OCI-LY3 (cell line): ENCODE data around the gene C3orf80.
"Not testable (repeated sequence)": the region's sequence is repeated elsewhere in the genome, so short reads cannot be mapped to it uniquely, and the experiment has no call there.

Source experiments
- H2AFZ ChIP-seq: fragments of 200-600, 300-600 bp; shearing (Covaris generic); 2 replicates; pipeline ENCODE4 v1.6.0; 2014; ENCODE audit warnings: antibody characterized with exemption, low read depth, low read length
- H3K27ac ChIP-seq: fragments of 200-600, 300-600 bp; sonication (generic); 2 replicates; pipeline ENCODE4 v1.5.1; 2014; ENCODE audit warnings: mild to moderate bottlenecking, low read length, moderate library complexity, mixed read lengths
- H3K27me3 ChIP-seq: fragments of 200-600, 300-600 bp; sonication (generic); 2 replicates; pipeline ENCODE4 v1.6.1; 2014; ENCODE audit warnings: low read depth, low read length, mixed read lengths
- H3K36me3 ChIP-seq: fragments of 200-600, 300-600 bp; sonication (generic); replicated peaks from 2 replicates; pipeline ENCODE3; 2014; ENCODE audit warnings: low read depth, low read length, mixed read lengths
- H3K4me1 ChIP-seq: fragments of 300-600, 200-600 bp; sonication (generic); 2 replicates; pipeline ENCODE4 v1.6.1; 2014; ENCODE audit warnings: low read length, mixed read lengths
- H3K4me2 ChIP-seq: fragments of 200-600, 300-600 bp; sonication (generic); 2 replicates; pipeline ENCODE4 v1.6.1; 2014; ENCODE audit warnings: low read length, mixed read lengths
- H3K4me3 ChIP-seq: fragments of 300-600, 200-600 bp; sonication (generic); 2 replicates; pipeline ENCODE4 v1.5.1; 2014; ENCODE audit warnings: antibody characterized with exemption, mild to moderate bottlenecking, low read length, moderate library complexity
- H3K79me2 ChIP-seq: fragments of 300-600, 200-600 bp; shearing (Covaris generic); 2 replicates; pipeline ENCODE4 v1.6.1; 2014; ENCODE audit warnings: mild to moderate bottlenecking, low read length, mixed read lengths
- H3K9ac ChIP-seq: fragments of 300-600, 200-600 bp; shearing (Covaris generic); 2 replicates; pipeline ENCODE4 v1.6.0; 2014; ENCODE audit warnings: mild to moderate bottlenecking, low read length, moderate library complexity
- H3K9me3 ChIP-seq: fragments of 200-600, 300-600 bp; shearing (Covaris generic); 2 replicates; pipeline ENCODE4 v1.6.1; 2014; ENCODE audit warnings: low read length, mixed read lengths; ENCODE audit not compliant: insufficient read depth
- H4K20me1 ChIP-seq: fragments of 200-600, 300-600 bp; sonication (generic); 2 replicates; pipeline ENCODE4 v1.6.1; 2016; ENCODE audit warnings: low read length, mixed read lengths; ENCODE audit not compliant: insufficient read depth
- EZH2phosphoT487 ChIP-seq: fragments of 200-600 bp; shearing (Covaris generic); IDR thresholded peaks from 2 replicates; pipeline ENCODE4 v1.6.1; 2018; ENCODE audit warnings: antibody characterized with exemption, mixed run types, low read depth
- TF ChIP-seq, protein P1 (sequence below): fragments of 200-600, 300-600 bp; sonication (generic); IDR thresholded peaks from 2 replicates; pipeline ENCODE4 v1.5.1; 2014; ENCODE audit warnings: antibody characterized with exemption, low read length, low read depth

The C3orf80 gene

DNA sequence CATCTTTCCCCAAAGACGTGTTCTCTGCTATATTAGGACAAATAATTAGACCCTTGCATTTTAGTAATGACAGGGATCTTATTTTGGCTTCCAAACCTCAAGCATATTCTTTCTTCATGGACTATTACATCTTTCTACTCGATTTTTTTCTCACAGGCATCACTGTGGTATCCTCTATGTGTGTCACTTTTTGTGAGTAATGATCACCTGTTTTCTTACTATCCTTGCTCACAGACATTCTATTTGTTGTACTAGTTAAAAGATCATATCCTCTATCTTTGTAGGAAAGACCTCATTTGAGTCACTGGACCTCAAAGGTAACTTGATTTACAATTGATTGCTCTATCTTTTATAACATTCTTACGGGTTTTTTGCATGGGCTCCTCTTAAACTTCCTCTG is 6.8 kb downstream of the C3orf80 start:
- Histone ChIP-seq H4K20me1 (no peaks in the 10 kb centered on the region), H3K9me3 (no peaks in the 10 kb centered on the region), H3K79me2 (no peaks in the 10 kb centered on the region), H3K4me1 (no peaks in the 10 kb centered on the region), H3K27ac (no peak overlapping the region), H3K9ac (no peak overlapping the region), H3K4me3 (no peak overlapping the region), H3K36me3 (no peaks in the 10 kb centered on the region), H3K4me2 (no peak overlapping the region), H2AFZ (no peak overlapping the region), H3K27me3 (no peaks in the 10 kb centered on the region)
- no peak for TF ChIP-seq EZH2phosphoT487
- TF ChIP-seq, protein P1, sequence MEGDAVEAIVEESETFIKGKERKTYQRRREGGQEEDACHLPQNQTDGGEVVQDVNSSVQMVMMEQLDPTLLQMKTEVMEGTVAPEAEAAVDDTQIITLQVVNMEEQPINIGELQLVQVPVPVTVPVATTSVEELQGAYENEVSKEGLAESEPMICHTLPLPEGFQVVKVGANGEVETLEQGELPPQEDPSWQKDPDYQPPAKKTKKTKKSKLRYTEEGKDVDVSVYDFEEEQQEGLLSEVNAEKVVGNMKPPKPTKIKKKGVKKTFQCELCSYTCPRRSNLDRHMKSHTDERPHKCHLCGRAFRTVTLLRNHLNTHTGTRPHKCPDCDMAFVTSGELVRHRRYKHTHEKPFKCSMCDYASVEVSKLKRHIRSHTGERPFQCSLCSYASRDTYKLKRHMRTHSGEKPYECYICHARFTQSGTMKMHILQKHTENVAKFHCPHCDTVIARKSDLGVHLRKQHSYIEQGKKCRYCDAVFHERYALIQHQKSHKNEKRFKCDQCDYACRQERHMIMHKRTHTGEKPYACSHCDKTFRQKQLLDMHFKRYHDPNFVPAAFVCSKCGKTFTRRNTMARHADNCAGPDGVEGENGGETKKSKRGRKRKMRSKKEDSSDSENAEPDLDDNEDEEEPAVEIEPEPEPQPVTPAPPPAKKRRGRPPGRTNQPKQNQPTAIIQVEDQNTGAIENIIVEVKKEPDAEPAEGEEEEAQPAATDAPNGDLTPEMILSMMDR = no peak

DNA sequence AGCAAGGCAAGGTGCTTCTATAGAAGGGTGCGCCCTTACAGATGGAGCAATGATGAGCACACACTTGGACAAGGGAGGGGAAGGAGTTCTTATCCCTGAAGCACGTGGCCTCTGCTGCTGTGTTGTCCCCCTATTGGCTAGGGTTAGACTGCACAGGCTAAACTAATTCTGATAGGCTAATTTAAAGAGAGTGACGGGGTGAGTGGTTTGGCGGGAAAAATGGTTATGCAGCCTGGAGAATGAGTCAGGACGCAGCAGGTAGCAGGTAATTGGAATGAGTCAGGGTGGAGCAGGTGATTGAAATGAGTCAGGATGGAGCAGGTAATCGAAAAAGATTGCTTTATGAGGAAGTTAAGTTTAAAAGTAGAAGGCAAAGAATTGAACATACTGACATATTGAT is 15.5 kb downstream of the C3orf80 start:
- H3K79me2 ChIP-seq, H3K27ac ChIP-seq, H3K9ac ChIP-seq, H3K36me3 ChIP-seq, H2AFZ ChIP-seq, H3K4me3 ChIP-seq, H3K4me2 ChIP-seq, H3K9me3 ChIP-seq, H4K20me1 ChIP-seq, H3K4me1 ChIP-seq, H3K27me3 ChIP-seq: not testable (repeated sequence)

DNA sequence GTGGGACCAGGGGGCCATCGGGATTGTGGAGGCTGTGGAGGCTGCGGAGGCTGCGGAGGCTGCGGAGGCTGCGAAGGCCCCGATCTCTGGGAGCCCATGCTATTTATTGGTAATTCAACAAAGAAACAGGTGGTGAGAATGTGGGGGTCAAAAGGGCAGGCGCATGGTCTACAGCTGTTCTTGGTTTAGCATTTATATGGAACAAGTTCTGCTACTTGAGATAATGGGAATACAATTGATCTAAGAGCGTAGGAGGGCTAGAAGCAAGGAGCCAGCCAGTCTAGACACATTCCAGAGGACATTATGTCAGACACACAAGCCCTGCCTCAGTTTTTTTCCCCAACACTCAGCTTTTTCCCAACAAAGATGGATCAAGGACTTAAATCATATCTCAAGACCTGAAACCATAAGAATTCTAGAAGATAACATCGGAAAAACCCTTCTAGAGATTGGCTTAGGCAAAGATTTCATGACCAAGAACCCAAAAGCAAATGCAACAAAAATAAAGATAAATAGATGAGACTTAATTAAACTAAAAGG is 20.1 kb downstream of the C3orf80 start:
- no peak overlapping the region for H3K9ac ChIP-seq
- H3K27ac ChIP-seq = no peak overlapping the region
- H3K4me2 ChIP-seq = no peak overlapping the region
- H3K36me3 ChIP-seq = no peaks in the 10 kb centered on the region
- no peak overlapping the region for H2AFZ ChIP-seq
- H3K4me3 ChIP-seq = no peak overlapping the region
- H4K20me1 ChIP-seq = no peaks in the 10 kb centered on the region
- no peaks in the 10 kb centered on the region for H3K9me3 ChIP-seq
- no peaks in the 10 kb centered on the region for H3K27me3 ChIP-seq
- no peak for TF ChIP-seq EZH2phosphoT487
- TF ChIP-seq, protein P1 = no peak
- H3K4me1 ChIP-seq = no peaks in the 10 kb centered on the region
- H3K79me2 ChIP-seq = no peaks in the 10 kb centered on the region

DNA sequence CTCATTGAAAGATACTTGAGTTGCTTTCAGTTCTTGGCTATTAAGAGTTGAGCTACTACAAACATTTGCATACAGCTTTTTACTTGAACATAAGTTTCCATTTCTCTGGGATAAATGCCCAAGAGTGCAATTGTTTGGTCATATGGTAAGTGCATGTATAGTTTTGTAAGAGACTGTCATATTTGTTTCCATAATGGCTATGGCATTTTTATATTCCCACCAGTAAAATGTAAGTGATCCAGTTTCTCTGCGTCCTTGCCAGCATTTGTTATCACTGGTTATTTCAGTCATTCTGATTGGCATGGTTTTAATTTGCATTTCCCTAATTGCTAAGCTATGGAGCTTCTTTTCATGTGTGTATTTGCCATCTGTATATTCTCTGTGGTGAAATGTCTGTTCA is 22.5 kb downstream of the C3orf80 start:
- no peaks in the 10 kb centered on the region for H3K4me1 ChIP-seq
- no peak overlapping the region for H3K4me3 ChIP-seq
- H3K9me3 ChIP-seq = no peaks in the 10 kb centered on the region
- TF ChIP-seq EZH2phosphoT487 = no peak
- TF ChIP-seq, protein P1 = no peak
- no peaks in the 10 kb centered on the region for H3K27me3 ChIP-seq
- no peaks in the 10 kb centered on the region for H4K20me1 ChIP-seq
- H3K36me3 ChIP-seq = no peaks in the 10 kb centered on the region
- no peak overlapping the region for H3K4me2 ChIP-seq
- no peak overlapping the region for H3K27ac ChIP-seq
- H2AFZ ChIP-seq = no peak overlapping the region
- no peaks in the 10 kb centered on the region for H3K79me2 ChIP-seq
- no peak overlapping the region for H3K9ac ChIP-seq

DNA sequence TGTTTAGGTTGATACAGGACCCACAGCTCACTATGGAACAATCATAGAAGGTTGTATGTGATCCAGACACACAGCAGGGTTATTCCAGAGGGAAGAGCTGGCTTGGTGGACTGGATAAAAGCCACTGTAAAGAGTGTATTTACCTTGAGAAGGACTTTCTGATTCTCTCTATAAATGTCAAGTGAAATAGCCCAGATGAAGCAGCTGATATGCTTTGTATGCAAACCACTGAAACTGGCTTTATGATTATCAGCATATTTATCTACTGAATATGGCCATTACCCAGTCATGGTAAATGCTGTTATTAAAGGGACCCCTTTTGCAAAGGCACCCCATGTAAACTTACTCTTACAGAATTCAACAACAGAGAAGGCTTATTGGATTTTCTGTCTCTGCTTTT is 28.1 kb downstream of the C3orf80 start:
- no peaks in the 10 kb centered on the region for H4K20me1 ChIP-seq
- H3K27me3 ChIP-seq = no peaks in the 10 kb centered on the region

More for the DNA sequence above, 28.1 kb downstream of the C3orf80 start:
- no peak overlapping the region for H3K27ac ChIP-seq
- H3K9me3 ChIP-seq = no peaks in the 10 kb centered on the region
- no peak overlapping the region for H3K4me2 ChIP-seq
- no peak overlapping the region for H2AFZ ChIP-seq
- H3K79me2 ChIP-seq = no peaks in the 10 kb centered on the region
- no peak overlapping the region for H3K9ac ChIP-seq
- H3K4me3 ChIP-seq = no peak overlapping the region
- H3K4me1 ChIP-seq = no peaks in the 10 kb centered on the region
- TF ChIP-seq EZH2phosphoT487 = no peak
- TF ChIP-seq, protein P1 = no peak
- H3K36me3 ChIP-seq = no peaks in the 10 kb centered on the region
